G401.6 (cell line): ENCODE data around the gene GADL1.

Experiments used
- FAIRE-seq: peaks from 2 replicates; lab custom pipeline; 2012; peaks lifted over from hg19 to GRCh38; lab: Jason Lieb, UNC

Gene GADL1, protein sequence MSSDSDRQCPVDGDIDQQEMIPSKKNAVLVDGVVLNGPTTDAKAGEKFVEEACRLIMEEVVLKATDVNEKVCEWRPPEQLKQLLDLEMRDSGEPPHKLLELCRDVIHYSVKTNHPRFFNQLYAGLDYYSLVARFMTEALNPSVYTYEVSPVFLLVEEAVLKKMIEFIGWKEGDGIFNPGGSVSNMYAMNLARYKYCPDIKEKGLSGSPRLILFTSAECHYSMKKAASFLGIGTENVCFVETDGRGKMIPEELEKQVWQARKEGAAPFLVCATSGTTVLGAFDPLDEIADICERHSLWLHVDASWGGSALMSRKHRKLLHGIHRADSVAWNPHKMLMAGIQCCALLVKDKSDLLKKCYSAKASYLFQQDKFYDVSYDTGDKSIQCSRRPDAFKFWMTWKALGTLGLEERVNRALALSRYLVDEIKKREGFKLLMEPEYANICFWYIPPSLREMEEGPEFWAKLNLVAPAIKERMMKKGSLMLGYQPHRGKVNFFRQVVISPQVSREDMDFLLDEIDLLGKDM

DNA sequence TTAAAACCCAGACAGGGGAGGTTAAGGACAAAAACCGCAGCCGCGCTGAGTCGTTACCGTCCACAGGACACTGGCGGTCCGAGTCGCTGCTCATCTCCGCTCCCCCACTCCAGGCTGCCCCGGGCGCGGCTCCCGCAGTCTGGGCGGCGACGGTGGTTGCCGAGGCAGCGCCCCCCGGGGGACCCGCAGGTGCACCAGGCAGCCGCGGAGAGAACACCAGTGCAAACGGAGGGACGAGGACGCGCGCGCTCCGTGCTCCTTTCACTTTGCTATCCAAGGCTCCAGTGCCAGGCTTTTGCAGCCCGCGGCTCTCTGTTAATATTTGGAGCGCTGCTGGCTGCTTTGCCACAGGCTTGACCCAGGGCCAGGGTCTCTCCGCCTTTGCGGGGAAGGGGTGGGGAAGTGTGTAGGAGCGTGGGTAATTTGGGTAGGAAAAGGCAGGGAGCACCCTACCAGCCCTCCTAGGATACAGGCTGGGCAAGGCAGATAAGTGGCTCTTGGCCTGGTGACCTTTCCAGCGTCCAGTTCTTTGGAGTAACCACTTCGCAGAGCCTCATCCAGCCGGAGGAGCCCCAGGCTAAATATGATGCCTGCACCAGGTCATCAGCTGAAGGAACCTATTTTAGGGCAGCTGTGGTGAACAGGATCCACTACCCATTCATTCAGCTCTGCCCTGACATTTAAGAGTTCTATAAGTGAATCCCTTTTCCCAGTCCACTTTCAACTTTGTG lies at the start of gene GADL1:
Gene GADL1, minus strand, starts transcription at position 141 of the 731 bp plus-strand sequence. Its CDS starts 47 bp downstream, at position 94.
- no peak for FAIRE-seq

DNA sequence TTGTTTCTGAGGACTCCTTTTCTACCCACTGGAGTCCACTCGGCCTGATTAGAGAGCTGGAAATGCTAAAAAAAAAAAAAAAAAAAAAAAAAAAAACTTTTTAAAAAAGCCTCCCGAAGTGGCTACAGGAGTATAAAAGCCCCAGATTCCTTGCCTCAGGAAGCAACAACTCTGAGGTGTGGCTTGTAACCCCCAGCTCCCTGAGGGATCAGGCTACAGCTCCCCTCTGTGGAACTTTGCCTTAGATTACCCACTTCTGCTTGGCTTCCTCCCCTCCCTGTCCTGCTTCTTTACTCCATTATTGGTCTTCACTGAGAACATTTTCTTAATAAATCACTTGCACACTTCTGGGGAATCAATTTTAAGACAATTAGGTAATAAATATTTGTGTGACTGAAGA lies 49.7 kb upstream of the GADL1 start:
- no peak for FAIRE-seq

DNA sequence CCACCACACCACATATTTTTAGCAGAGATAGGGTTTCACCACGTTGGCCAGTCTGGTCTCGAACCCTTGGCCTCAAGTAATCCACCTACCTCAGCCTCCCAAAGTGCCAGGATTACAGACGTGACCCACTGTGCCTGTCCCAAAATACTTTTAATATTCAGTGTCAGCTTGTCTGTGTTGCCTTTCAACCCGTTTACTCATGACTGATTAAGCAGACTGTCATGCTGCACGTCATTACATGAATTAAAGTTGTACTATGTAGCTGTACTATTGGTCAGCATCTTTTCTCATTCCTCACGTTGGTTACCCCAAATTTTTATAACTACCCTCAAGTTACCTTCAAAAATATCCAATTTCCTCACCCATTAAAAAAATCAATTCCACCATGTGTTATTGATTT lies 48.7 kb upstream of the GADL1 start:
- no peak for FAIRE-seq

DNA sequence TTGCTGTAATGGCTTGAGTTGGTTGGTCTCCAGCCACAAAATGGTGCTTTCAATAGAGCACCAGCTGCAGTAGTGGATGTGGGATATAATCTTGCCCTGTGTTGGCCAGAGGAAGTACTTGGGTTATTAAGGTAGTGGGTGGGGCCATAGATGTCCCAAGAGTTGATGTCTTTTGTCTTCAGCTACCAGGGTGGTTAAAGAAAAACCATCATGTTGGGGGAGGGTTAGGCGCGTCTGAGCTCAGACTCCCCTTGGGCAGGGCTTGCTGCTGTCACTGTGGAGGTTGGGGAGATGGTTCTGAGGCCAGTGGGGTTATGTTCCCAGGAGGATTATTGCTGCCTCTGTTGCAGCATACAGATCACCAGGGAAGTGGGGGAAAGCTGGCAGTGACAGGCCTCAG lies 46.9 kb upstream of the GADL1 start:
- no peak for FAIRE-seq

DNA sequence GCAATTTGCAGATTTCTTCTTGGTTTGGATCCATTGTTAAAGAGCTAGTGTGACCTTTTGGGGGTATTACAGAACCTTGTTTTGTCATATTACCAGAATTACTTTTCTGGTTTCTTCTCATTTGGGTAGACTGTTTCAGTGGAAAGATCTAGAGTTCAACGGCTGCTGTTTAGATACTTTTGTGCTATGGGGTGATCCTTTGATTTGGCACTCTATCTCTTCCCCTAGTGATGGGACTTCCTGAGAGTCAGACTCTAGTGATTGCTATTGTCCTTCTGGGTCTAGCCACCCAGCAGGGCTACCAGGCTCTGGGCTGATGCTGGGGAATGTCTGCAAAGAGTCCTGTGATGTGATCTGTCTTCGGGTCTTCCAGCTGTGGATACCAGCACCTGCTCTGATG lies 46.3 kb upstream of the GADL1 start:
- FAIRE-seq = no peak

DNA sequence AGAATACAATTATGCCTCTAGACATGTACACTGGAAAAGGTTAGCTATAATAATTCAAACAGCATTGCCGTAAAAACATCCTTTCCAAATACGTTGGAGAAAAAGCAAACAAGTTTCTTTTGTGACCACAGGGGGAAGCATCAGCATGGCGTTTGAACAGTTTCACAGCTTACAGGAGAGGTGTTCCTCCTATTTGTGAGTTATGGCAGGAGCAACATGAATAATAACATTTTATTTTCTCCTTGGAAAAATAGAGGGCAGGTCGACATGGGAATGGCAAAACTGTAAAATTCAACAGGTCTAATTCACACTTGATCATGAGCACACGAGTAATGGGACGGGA lies 39.7 kb upstream of the GADL1 start:
- FAIRE-seq = no peak

DNA sequence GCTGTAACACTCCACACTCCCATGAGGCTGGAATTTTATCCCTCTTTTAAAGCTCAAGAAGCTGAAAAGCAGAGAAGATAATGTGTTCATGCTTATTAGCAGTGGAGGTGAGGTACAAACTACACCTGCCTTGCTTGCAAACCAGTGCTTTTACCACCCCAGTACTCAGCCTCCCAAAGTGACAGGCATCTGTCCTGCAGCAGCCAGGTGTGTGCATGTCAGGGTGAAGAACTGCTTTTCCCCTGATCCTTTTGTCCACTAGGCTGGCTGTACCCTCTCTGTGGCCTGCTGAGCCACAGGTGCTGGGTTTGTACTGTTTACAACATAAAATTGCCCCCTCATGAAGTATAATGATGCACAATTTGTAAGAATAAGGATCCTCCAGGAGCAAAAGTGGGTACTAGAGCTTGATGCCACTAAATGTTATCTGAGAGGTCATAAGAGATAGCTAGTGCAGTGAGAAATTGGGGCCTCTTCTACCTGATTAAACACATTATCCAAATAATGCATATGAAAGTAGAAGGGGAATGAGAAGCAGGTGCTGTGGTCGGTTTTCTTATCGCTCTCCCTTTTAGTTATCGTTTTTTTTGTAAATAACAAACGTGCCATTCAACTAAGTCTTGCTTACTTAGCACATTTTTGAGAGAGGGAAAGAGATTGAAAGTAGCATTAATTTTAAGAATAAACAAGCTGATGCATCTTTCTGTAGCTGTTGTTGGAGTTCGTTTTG lies 39.2 kb upstream of the GADL1 start:
- FAIRE-seq = no peak

DNA sequence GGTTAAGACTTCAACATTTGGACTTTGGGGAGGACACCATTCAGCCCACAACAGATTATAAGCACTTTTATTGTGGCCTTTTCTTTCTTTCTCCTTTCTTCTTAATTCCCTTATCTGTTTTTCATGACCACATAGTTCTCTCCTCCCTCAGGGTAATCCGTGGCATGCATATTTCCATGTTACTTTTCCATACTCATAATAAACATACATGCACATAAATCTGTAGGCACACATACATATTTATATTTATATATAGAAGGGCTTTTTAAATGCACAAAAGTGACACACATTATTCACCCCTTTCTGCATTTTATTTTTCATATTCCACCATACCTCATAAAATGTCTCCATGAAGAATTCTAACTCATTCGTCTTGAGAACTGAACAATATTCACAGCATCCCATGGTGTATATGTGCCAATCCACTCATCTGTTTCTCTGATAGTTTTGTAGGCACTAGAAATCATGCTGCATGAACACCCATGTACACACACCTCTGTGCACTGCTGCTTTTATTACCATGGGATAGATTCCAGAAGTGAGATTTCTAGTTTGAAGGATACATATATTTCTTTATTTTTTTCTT lies 38.1 kb upstream of the GADL1 start:
- FAIRE-seq = no peak

DNA sequence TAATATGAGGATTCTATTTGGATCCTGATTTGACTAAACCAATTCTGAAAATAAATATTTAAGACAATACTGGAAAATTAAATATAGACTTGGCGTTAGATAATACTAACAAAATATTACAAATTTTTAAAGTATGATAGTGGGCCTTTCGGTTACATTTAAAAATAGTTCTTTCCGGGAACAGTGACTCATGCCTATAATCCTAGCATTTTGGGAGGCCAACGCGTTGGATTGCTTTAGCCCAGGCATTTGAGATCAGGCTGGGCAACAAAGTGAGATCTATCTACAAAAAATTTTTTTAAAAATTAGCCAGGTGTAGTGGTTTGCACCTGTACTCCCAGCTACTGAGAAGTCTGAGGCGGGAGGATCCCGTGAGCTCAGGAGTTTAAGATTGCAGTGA lies 30.3 kb upstream of the GADL1 start:
- FAIRE-seq = no peak

DNA sequence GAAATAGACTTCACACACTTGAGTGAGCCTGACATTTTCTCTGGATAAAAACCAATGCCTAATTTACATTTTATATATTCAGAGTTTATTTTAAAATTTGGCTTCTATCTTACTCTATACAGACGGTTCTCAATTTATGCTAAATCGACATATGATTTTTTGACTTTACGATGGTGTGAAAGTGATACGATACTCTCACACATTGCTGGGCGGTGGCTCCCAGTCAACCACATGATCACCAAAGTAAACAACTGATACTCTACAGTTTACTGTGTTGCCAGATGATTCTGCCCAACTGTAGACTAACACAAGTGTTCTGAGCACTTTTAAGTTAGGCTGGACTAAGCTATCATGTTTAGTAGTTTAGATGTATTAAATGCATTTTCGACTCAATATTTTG lies 25.1 kb upstream of the GADL1 start:
- FAIRE-seq = no peak

DNA sequence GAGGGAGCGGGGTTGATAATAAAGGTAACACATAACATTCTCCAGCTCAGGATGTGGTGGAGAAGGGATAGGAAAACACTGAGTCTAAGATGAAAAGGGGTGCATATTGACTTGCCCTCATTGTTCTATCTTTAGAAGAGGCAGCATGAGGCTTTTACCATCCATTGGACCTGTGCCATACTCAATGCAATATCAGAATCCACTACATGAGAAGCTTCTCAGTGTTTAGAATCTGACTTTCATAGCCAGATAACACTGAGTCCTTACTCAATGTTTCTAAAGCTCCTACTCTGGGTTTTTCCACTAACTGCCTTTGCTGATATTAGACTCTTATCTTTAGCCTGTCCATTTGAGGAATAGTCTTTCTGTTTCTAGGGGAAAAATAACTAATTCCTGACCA lies 24.3 kb upstream of the GADL1 start:
- no peak for FAIRE-seq

DNA sequence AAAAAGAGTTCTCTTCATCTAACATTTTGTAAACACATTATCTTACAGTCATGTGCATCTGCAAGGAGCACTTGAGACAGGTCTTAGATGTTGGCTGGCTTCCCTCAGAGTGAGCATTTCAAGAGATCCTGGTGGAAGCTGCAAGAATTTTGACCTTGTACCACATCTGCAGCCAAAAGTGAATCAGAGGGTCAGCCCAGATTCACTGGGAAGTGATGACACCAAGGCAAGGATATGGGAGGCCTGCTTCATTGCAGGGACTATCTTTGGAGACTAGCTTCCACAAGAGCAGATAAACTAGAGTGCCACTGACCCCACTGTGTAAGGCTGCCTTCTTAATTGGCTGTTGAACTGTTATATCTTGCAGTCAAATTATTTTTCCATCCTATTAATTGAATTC lies 21.3 kb upstream of the GADL1 start:
- FAIRE-seq = no peak

DNA sequence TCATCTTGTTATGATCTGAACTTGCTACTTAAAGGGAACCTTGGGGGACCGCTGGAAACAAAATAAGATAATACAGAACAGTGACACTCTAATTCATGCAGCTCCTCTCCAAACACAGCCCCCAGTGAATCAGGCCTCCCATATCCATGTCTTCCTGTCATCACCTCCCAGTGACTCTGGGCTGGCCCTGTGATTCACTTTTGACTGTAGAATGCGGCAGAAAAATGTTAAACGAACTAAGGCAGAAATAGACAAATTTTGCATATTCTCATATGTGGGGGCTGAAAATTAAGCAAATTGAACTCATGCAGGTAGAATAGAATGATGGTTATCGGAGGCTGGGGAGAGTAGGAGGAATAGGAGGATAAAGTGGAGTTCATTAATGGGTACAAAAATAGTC lies 20.2 kb upstream of the GADL1 start:
- no peak for FAIRE-seq

DNA sequence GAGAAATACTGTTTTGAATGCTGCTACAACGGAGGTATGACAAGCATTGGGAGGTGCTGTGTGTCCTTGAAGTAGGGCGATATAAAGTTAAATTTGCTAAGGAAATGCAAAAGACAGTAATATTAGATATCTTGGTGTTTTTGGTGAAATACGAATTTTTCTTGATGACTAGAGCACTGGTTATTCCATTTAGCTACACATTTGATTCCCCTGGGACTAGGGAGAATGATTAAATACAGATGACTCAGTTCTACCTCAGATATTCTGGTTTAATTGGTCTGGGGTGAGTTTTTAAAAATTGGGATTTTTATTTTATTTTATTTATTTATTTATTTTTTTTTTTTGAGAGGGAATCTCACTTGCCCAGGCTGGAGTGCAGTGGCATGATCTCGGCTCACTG lies 18.7 kb upstream of the GADL1 start:
- FAIRE-seq = no peak

DNA sequence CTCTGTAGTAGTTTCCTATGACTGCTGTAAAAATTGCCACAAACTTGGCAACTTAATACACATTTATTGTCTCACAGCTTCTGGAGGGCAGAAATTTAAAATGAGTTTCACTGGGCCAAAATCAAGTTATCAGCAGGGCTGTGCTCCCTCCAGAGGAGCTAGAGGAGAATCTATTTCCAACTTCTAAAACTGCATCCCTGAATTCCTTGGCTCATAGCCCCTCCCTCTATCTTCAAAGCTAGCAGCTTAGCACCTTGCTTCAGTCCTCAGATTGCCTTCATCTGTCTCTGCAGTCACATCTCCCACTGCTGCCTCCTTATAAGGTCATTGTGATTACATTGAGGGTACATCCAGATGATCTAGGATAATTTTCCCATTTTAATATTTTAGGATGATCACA lies 17.8 kb upstream of the GADL1 start:
- no peak for FAIRE-seq

DNA sequence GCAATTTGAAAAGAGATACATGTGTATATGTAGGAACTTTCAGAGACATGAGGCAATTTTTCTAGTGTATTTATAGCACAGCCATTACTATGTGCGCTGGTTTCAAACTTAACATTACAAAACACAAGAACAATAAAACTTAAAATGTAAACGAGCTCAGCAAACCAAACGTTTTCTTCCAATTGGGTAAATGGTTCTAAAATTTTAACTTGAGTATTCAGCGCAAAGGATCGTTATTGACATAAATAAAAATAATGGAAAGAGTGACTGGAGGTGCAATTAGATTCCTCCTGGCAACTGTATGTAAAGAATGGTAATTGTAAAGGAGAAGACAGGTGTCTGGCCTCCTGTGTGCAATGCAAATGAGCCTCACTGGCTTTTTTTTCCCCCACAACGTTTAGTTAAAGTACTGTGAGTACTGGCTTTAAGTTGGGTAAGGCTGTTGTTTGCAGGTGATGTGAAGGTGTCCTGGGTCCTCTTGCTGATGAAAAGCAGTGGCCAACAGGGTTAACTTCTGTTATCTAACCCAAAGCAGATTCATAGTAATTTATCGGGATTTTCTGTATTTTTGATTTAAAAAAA lies 14.1 kb upstream of the GADL1 start:
- no peak for FAIRE-seq

DNA sequence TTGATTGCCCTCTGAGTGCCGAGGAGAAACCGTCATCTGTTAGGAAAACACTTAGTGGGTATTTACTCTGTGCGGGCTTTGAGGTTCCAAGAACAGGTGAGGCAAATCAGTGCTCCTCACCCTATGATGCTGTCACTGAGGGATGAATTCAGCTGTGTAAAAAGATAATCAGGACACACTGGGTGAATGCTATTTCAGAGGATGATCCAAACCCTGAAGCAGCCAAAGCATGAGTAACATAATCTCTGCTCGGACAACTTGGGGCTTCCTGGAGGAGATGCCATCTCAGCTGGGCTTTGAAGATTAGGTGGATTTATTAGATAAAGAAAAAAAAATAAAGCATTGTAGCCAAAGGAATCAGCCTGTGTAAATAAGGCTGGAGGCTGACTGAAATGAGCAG lies 10.5 kb upstream of the GADL1 start:
- no peak for FAIRE-seq

DNA sequence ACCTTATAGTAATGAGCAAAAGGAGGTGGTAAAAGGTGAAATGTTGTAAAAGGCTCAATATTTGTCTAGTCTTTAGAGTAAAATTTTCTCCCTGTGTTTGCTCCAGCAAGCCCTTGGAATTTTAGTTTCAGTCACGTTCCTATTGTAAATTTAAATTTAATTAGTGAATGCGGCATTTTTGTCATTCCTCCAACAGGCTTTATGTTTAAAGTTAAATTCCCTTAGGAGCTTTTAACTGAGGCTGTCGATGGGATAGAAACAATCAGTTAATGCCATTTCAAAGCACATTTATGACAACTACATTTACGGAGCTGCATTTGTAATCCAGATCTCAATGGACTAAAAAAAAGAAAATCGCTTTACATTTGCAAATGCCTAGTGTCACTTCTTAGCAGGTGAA lies 868 bp upstream of the GADL1 start:
- no peak for FAIRE-seq

DNA sequence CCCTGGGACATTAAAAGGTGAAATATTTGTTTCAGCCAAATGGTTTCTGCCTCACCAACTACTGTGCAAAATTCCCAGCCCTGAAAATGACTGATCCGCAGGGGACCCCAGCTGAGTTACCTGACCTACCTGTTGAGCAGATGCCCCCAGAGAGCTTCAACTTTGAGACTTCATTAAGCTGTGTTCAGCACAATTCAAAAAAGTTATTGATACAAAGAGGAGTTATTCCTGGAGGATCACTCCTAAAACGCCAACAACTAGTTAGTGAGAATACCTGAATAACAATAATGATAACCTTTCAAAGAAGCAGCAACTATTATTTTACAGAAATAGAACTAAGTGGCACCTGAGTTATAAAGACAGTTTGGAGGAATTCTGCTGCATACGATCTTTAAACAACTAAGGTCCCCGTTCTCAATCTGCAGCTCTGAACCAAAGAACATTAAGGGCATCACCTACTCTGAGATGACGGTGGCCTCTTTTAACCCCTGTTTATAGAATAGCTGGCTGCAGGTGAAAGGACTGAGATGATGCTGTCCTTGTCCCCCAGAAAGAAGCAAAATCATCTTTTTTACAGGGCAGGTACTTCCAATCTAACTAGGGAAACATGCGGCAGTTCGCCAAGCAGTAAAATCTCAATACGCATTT lies 659 bp downstream of the GADL1 start:
- FAIRE-seq = no peak

DNA sequence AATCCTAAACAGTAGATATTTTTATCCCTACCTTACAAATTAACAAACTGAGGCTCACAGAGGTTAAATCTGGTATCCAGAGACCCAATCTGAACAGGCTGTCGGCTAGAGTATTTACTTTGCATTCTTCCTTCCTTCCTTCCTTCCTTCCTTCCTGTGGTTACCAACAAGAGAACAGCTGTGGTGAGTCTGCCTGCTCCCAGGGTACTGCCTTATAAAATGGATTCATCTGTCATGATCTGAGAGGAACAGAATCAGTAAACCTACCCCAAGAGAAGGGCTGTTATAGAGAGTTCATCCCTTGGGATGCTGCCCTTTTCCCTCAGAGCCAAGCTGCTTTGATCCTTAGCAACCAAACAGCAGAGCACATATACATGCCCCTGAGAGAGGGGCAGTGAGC lies 3.6 kb downstream of the GADL1 start:
- no peak for FAIRE-seq

DNA sequence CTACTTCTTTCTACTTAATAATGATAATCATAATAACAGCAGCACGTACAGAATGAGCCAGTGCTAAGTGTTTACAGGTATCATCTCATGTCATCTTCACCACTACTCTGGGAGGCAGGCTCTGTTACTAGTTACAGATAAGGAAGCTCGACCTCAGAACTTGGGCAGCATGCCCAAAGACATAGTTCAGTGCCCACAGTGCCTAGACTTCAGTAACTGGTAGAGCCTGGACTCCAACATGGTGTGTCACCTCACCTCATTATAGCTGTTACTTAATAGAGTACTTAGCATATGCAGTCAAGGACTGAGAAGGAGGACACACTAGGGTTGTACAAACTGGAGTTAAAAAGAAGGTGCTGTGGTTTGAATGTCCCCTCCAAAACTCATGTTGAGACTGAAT lies 7.6 kb downstream of the GADL1 start:
- FAIRE-seq = no peak

DNA sequence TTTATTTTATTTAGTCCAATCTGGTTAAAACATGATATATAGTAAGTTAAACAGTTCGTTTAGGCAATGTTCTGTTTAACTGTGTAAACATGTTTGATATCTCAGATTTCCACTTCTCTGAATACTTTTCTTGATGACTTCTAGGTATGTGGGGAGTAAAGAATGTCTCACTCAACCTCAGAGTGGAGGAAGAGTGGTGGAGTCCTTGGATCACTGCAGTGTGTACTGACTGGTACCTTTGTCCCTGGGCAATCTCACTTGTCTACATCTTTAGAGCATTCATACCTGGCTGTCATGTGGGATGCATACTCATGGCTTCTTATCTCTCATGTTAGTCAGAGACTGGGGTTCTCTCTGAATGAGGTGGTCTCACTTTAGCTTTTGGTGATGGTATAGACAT lies 15.6 kb downstream of the GADL1 start:
- no peak for FAIRE-seq
